HG02610 (cell line): Measurements from ENCODE around the gene POR.
"Not testable (repeated sequence)": the region's sequence is repeated elsewhere in the genome, so short reads cannot be mapped to it uniquely, and the experiment has no call there.

Experiments used
- ATAC-seq: cut with Tn5 transposase; IDR thresholded peaks from one replicate; pipeline ENCODE4 v1.9.1; 2021; ENCODE audit warnings: mild to moderate bottlenecking, moderate library complexity; ENCODE audit not compliant: unreplicated experiment

POR gene

DNA sequence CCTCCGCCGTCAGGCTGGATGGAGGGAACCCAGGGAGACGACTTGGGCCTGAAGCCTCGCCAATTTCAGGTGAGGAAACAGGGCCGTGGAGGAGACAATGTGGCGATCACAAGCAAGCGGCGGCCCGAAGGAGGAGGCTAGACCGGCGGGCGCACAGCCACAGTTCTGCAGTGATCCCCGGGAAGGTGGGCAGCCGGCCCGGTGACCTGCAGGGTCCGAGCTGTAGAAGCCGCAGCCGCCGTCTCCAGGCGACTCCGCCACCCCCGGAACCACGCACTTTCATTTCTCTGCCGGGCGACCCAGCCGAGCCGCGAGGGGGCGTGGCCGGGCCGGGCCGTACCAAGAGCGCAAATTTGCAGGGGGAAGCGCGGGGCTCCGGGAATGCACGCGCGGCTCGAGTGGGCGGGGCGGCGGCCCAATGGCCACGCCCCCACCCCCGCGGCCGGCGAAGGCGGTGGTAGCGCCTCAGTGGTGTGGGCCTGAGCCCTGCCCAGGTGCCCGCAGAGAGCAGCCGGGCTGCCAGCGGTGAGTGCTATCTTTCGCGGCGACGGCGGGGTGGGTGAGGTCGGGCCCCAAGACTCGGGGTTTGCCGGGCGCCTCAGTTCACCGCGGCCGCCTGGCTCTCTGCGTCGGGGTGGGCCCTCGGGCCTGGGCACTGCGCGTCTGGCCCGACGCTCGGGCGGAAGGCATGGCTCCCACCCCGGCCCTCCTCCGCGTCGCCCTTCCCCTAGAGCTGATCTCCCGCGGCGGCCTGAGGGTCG is at the start of gene POR:
POR (plus strand) TSS at position 501 of the 761 bp plus-strand sequence. CDS start 38,847 bp downstream, outside the sequence.
- peak; percentile 92 for ATAC-seq

DNA sequence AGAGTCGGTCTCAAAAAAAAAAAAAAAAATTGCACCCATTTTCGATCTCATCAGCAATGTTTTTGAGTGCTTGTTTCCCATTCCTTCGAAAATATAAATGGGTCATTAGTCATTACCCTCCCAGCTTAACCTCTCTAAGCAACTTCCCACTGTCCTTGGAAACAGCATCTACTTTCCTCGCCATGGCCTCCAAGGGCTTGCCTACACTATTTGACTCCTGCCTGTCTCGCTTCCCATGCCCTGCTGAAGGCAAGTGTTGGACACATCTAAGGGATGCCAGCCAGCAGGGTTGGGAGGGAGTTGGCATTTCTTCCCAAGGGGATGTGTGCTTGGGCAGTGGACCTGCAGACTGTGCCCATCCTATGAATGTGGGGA is 48.9 kb upstream of the POR start:
- no peak for ATAC-seq

DNA sequence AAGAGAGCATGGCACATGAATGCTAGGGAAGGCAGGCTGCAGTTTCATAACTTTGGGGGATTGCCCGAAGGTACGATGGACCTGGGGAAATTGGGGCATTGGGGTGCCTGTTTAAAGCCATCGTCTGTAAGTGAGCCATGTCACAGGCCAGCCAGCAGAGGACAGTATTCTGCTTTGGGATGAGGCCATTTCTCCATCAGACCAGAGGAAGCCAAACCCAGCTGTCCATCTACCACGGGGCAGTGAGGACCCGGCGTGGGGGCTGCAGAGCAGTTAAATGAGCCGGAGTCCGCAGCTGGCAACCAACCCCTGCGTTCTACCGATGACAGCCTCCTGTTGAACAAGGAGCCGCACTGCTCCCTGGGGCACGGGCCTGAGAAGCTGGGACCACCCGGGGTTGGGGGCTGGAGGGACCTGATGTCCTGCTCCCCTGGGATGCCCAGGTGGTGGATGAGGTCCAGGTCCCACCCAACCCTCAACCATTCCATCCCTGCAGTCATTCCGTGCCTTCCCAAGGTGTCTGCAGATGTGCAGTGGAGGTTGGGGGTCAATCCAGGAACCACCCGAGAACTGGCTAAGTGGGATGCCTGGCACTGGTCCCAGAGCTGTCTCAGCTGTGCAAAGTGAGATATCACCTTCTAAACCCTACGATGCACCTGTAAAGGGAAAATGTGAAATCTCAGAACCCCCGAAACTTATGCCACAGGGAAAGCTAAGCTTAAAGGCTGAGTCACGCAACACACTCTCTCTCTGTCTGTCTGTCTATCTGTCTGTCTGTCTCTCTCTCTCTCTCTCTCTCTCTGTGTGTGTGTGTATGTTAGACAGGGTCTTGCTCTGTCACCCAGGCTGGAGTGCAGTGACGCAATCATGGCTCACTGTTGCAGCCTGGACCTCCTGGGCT is 48.2 kb upstream of the POR start:
- ATAC-seq, result no peak

DNA sequence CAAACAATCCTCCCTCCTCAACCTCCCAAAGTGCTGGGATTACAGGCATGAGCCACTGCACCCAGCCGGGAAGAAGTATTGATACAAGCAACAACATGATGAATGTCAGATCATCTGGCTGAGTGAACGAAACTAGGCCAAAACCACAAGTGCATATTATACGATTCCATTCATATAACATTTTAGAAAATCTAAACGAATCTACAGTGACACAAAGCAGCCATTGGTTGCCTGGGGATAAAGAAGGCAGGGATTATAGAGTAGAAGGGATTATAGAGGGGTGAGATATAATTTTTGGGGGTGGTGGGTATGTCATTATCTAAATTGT is 47.6 kb upstream of the POR start:
- ATAC-seq, result no peak

DNA sequence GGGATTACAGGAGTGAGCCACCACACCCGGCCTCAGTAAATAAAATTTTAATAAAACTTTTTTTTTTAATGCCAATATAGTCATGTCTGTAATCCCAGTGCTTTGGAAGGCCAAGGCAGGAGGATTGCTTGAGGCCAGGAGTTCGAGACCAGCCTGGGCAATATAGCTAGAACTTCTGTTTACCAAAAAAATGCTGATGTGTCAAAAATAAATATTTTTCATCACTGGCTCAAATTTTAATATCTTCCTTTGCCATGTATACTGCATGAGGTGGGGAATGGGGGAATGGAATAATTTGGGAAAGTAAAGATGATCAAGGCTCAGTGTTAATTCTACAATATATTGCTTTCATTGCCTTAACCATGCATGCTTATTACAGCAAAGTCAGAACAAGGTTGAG is 46.8 kb upstream of the POR start:
- no peak for ATAC-seq

DNA sequence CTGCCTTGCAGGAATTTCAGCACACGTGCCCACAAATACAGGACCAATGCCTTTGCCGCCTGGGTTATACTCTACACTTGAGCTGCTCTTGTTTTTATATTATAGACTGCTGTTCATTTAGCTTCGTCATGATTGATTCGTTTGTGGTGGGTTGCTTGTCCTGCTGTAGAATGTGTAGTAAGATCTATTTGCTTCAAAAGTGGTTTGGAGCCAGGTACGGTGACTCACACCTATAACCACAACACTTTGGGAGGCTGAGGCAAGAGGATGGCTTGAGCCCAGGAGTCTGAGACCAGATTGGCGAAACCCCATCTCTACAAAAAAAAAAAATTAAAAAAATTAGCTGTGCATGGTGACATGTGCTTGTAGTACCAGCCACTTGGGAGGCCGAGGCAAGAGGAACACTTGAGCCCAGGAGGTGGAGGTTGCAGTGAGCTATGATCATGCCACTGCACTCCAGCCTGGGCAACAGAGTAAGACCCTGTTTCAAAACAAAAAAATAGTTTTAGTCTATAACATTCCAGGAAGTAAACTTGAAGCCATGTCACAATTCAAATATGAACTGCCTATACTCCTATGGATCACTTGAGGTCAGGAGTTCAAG is 45.1 kb upstream of the POR start:
- no peak for ATAC-seq

DNA sequence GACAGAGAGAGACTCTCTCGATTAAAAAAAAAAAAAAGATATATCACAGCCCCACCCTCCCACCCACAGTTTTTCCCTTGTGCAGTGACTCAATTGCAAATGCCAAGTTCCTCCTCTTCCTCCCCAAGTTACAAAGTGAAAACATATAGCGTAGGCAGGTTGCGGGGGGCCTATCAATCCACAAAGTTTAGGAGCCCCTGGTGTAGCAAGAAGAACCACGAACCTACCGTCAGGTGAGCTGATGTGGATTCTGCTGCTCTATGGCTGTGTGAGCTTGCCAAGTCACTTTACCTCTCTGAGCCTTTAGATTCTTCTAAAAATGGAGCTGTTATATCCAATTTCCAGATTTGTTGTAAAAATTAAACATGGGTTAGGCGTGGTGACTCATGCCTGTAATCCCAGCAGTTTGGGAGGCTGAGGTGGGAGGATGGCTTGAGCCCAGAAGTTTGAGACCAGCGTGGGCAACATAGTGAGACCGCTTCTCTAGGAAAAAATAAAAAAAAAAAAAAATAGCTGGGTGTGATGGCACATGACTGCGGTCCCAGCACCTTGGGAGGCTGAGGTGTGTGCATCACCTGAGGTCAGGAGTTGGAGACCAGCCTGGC is 44.3 kb upstream of the POR start:
- ATAC-seq, result no peak

DNA sequence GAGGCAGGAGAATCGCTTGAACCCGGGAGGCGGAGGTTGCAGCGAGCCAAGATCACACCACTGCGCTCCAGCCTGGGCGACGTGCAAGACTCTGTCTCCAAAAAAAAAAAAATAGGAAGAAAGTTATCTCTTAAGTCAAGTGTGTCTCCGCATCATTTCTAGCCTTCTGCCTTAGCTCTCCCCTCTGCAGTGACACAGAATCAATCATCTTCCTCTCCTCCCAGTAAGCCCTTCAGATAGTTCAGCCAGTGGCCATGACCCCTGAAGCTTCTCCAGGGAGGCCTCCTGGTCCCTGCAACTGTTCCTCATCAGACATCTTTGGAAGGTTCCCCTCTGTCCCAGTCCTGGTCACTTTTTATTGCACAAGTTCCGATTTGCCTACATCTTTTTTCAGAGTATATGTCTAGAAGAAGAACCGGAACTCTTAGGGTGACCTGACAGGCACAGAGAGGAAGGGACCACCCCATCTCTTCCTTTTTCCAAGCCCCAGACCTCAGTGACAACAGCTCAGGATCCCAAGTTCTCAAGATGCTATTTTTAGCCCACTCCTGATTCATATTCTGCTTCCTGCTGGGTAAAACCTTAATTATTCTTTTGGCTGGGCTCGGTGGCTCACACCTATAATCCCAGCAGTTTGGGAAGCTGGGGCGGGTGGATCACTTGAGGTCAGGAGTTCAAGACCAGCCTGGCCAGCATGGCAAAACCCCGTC is 42.7 kb upstream of the POR start:
- ATAC-seq, result no peak

DNA sequence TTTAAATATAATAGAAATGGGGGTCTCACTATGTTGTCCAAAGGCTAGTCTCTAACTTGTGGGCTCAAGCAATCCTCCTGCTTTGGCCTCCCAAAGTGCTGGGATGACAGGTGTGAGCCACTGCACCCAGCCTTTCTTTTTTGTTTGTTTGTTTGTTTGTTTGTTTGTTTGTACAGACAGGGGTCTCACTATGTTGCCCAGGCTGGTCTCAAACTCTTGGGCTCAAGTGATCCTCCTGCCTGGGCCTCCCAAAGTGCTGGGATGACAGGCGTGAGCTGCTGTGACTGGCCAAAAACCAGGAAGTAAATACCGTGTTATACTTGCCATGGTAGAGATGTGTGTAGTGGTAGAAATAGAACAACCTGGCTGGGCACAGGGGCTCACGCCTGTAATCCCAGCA is 40.8 kb upstream of the POR start:
- not testable (repeated sequence) for ATAC-seq

DNA sequence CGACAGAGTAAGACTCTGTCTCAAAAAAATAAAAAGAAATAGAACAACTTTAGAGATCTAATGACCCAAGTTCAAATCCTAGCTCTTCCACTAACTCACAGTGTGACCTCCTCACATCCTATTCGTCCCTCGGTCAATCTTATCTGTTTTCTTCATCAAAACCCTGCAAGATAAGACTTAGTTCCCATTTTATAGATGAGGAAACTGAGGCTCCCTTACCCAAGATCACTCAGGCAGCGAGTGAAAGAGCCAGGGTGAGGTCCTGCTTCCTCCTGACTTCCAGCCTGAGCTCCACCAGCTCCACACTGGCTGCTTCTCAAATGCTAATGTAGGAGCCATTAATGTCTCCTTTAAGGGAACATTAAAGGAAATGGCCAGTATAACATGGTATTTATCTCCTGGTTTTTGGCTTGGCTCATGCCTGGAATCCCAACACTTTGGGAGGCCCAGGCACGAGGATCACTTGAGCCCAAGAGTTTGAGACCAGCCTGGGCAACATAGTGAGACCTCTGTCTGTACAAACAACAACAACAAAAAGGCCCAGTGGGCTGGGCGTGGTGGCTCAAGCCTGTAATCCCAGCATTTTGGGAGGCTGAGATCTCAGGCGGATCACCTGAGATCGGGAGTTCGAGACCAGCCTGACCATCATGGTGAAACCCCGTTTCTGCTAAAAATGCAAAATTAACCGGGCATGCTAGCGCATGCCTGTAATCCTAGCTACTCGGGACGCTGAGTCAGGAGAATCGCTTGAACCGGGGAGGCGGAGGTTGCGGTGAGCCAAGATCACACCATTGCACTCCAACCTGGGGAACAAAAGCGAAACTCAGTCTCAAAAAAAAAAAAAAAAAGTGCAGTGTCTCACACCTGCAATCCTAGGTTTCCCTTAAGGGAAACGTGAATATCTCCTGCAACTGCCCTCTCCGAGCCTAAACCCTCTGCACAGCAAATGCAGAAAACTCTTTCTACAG is 39.6 kb upstream of the POR start:
- no peak for ATAC-seq

DNA sequence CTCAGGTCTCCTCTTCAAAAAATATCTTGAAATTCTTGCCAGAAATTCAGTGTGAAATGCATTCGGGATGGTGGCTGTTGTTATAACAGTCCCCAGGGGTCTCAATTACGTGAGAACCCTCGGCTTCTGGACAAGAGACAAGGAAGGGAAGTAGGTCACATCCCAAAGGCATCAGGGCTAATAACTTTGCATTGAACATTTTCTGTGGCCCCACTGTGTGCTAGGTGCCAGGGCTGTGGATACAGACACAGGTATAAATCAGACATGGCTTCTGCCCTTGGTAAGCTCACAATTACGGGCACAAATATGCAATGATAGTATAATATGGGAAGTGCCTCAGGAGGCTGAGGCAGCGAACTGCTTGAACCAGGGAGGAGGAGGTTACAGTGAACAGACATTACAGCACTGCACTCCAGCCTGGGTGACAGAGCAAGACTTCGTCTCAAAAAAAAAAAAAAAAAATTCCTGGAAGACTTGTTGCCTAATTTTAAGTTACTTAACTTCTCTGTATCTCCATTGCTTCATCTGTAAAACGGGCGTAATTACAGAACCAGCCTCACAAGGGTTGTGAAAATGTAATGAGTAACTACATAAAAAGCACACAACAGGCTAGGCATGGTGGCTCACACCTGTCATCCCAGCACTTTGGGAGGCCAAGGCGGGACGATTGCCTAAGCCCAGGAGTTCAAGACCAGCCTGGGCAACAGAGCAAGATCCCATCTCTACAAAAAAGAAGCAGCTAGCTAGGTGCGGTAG is 38.7 kb upstream of the POR start:
- ATAC-seq, result no peak

DNA sequence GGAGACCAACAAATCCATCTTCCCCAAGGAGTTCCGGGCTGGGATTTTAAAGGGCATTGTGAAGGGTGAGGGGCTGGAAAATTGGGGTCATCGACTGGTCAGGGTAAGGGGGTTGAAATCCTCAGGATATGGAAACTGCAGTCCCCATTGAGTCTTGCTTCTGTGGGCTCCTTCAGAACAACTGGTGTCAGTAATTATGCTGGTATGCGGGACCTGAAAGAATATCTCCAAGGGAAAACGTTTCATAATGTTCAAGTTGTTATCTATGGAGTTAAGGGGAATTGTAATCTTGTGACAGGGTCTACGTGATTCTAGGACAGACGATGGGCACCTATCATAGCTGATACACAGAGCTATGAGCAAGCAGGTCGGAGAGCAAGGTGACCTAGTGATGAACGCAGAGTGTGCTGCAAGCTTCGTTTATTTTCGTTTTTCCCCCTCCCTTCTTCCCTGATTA is 36.6 kb upstream of the POR start:
- ATAC-seq, result peak; percentile 20

DNA sequence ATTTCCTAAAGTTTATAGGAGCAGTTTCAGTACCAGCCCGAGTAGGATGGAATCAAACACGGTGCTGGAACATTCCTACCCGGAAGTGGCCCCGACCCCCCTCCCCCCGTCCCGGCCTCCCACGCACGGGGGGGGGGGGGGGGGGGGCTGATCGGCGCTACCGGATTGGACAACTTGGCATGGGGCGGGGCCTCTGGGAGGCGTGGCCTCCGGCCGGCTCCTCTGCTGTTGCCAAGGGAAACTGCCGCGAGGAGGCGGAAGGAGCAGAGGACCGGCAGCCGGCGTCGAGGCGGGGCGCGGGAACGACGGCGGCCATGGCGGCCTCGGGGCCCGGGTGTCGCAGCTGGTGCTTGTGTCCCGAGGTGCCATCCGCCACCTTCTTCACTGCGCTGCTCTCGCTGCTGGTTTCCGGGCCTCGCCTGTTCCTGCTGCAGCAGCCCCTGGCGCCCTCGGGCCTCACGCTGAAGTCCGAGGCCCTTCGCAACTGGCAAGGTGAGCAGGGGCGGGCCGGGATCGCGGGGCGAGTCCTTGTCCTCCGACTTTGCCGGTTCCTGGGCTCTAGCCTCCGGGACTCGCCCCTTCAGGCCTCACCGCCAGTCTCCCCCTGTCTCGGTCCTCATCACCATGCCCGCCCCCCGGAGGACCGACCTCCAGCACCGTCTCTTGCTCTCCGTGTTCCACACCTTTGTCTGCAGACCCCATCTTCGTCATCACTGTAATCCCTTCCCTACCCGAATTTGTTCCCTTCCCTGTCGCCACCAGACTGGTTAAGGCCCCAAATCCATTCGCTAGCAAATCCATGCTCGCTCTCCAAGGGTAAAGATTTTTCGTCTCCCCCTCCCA is 36.0 kb upstream of the POR start, which contains the start of gene RHBDD2:
RHBDD2 (plus strand) TSS at position 266 of the 843 bp plus-strand sequence; CDS start at position 315, 49 bp downstream.
- peak; percentile 90 for ATAC-seq

DNA sequence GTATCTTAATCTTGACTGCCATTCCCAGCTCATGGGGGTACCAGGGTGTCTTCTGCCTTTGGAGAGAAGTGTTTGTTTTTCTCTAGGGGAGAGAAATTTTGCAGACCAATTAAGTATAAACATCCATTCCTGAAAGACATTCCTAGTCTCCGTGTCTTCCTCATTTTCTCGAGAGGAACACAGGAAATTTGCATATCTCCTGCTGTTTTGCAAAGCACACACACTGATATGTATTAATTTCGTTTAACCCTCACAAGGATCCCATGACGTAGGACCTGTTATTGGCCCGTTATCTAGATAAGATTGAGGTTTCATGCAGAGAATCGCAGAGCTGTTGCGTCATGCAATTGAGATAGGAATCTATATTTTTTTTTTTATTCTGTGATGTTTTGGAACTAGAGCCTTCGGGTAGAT is 35.2 kb upstream of the POR start:
- ATAC-seq, result no peak

DNA sequence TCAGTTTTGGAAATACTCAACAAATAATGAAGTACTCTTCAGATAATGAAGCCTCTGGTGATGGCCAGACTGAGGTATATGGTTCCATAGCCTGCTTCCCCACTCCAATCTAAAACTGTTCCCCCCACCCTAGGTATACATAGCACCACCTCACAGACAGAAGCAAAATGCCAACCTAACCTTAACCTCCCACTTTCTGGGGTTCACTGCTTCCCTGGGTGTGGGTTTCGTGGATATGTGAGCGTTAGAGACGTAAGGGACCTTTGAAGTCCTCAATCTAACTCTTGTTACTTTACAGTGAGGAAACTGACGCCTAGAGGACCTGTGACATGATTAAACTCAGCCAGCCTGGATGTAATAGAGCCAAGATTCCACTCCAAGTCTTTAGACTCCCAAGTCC is 34.7 kb upstream of the POR start:
- ATAC-seq, result no peak

DNA sequence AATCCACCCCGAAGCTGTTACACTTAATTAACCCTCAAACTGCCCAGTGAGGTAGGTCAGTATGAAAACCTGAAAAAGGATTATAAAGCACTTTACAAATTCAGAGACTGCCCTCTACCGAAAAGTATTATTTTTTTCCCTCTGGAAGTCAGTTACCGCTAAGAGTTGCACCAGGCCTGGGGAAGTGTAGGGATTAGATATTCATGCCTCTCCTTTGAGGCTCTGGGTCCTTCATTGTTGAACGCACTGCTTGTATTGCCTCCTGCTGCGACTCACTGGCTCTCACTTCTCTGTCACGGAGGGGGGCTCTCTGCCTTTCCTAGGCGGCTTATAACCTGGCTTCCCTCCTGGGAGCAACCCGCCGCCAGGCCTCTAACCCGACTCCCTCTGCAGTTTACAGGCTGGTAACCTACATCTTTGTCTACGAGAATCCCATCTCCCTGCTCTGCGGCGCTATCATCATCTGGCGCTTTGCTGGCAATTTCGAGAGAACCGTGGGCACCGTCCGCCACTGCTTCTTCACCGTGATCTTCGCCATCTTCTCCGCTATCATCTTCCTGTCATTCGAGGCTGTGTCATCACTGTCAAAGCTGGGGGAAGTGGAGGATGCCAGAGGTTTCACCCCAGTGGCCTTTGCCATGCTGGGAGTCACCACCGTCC is 33.4 kb upstream of the POR start:
- ATAC-seq, result no peak

DNA sequence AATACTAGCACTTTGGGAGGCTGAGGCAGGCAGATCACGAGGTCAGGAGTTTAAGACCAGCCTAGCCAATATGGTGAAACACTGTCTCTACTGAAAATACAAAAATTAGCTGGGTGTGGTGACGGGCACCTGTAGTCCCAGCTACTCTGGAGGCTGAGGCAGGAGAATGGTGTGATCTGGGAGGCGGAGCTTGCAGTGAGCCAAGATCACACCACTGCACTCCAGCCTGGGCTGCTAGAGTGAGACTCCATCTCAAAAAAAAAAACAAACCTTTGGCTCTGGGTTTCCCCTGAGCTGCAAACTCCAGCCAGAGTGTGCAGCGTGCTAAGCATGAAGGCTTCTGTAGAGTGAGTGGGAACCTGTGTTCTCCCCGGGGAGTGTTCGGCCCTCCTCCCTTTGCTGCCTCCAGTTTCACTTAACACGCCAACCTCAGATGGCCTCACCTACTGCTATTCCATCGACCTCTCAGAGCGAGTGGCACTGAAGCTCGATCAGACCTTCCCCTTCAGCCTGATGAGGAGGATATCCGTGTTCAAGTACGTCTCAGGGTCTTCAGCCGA is 31.6 kb upstream of the POR start:
- peak; percentile 58 for ATAC-seq
